Mesenchymal stem cell (in vitro differentiated cells and primary cell): ENCODE results near the gene SERTAD4.
A peak's percentile ranks its signal among the peaks of the same experiment; 100 is the strongest.

Experiments
- DNase-seq: peaks from one replicate; pipeline ENCODE4 v3.0.0-alpha.2; 2013
- H2AFZ ChIP-seq: one replicate; pipeline ENCODE4 v1.6.1; 2013; ENCODE audit warnings: low read depth, mild to moderate bottlenecking, control low read depth, inconsistent platforms, low read length, moderate library complexity
- H2AK5ac ChIP-seq: 2 replicates; pipeline ENCODE4 v1.6.1; 2013; ENCODE audit warnings: low read length, moderate library complexity, mild to moderate bottlenecking, inconsistent platforms; ENCODE audit not compliant: severe bottlenecking
- H2BK120ac ChIP-seq: one replicate; pipeline ENCODE4 v1.6.1; 2013; ENCODE audit warnings: low read depth, mild to moderate bottlenecking, inconsistent platforms, low read length, moderate library complexity
- H2BK12ac ChIP-seq, 2 experiments: one replicate each; pipeline ENCODE4 v1.6.1; 2013; ENCODE audit warnings: inconsistent platforms in 2 of 2, low read length in 2 of 2, mild to moderate bottlenecking in 2 of 2, moderate library complexity in 2 of 2, control low read depth in 1 of 2
- H2BK15ac ChIP-seq: one replicate; pipeline ENCODE4 v1.6.1; 2013; ENCODE audit warnings: mild to moderate bottlenecking, low read depth, inconsistent platforms; ENCODE audit not compliant: poor library complexity, severe bottlenecking
- H2BK5ac ChIP-seq: 2 replicates; pipeline ENCODE4 v1.6.1; 2013; ENCODE audit warnings: low read depth, mild to moderate bottlenecking, low read length, control low read depth, inconsistent platforms; ENCODE audit not compliant: poor library complexity, severe bottlenecking
- H3K14ac ChIP-seq, 2 experiments: one replicate each; pipeline ENCODE4 v1.6.1; 2013; ENCODE audit warnings: inconsistent platforms in 2 of 2, low read length in 2 of 2, control low read depth in 1 of 2, mild to moderate bottlenecking in 1 of 2, moderate library complexity in 1 of 2
- H3K18ac ChIP-seq, 2 experiments: one replicate each; pipeline ENCODE4 v1.6.1; 2013; ENCODE audit warnings: inconsistent platforms in 2 of 2, low read length in 2 of 2, control low read depth in 1 of 2, low read depth in 1 of 2, mild to moderate bottlenecking in 1 of 2
- H3K23ac ChIP-seq, 2 experiments: one replicate each; pipeline ENCODE4 v1.6.1; 2013; ENCODE audit warnings: inconsistent platforms in 2 of 2, low read length in 2 of 2, mild to moderate bottlenecking in 2 of 2, moderate library complexity in 2 of 2, control low read depth in 1 of 2
- H3K27ac ChIP-seq: 2 replicates; pipeline ENCODE4 v1.5.1; 2013; ENCODE audit warnings: mild to moderate bottlenecking, moderate library complexity, low read length, control low read depth, inconsistent platforms; ENCODE audit not compliant: poor library complexity, severe bottlenecking
- H3K27me3 ChIP-seq, 2 experiments: 2 replicates each; pipeline versions ENCODE4 v1.6.1 to v1.7.0; 2013; ENCODE audit warnings: low read length in 2 of 2, mild to moderate bottlenecking in 2 of 2, moderate library complexity in 2 of 2, control low read depth in 1 of 2, inconsistent platforms in 1 of 2; ENCODE audit not compliant: control insufficient read depth in 1 of 2, insufficient read depth in 1 of 2
- H3K36me3 ChIP-seq, 2 experiments: 2 replicates each; pipeline versions ENCODE4 v1.6.1 to v1.7.0; 2013; ENCODE audit warnings: low read length in 2 of 2, control low read depth in 1 of 2, inconsistent platforms in 1 of 2, low read depth in 1 of 2, mild to moderate bottlenecking in 1 of 2; ENCODE audit not compliant: insufficient read depth in 2 of 2, control insufficient read depth in 1 of 2
- H3K4ac ChIP-seq, 2 experiments: one replicate each; pipeline ENCODE4 v1.6.1; 2013; ENCODE audit warnings: inconsistent platforms in 2 of 2, low read length in 2 of 2, mild to moderate bottlenecking in 2 of 2, moderate library complexity in 2 of 2, control low read depth in 1 of 2, low read depth in 1 of 2
- H3K4me1 ChIP-seq: 2 replicates; pipeline ENCODE4 v1.6.1; 2013; ENCODE audit warnings: low read depth, low read length, control low read depth; ENCODE audit not compliant: control insufficient read depth, insufficient read depth
- H3K4me2 ChIP-seq: 2 replicates; pipeline ENCODE4 v1.6.1; 2013; ENCODE audit warnings: low read length, mild to moderate bottlenecking, inconsistent platforms; ENCODE audit not compliant: poor library complexity, severe bottlenecking
- H3K4me3 ChIP-seq, 2 experiments: 2 replicates each; pipeline versions ENCODE4 v1.5.1 to v1.7.0; 2013; ENCODE audit warnings: low read length in 2 of 2, mild to moderate bottlenecking in 2 of 2, control low read depth in 1 of 2, low read depth in 1 of 2; ENCODE audit not compliant: insufficient read depth in 1 of 2
- H3K79me1 ChIP-seq: replicated peaks from 2 replicates; pipeline ENCODE4 v1.6.1; 2013; ENCODE audit warnings: mild to moderate bottlenecking, control low read depth, low read length, inconsistent platforms; ENCODE audit not compliant: poor library complexity, severe bottlenecking
- H3K9ac ChIP-seq: 2 replicates; pipeline ENCODE4 v1.7.0; 2013; ENCODE audit warnings: mild to moderate bottlenecking, low read length, moderate library complexity
- H3K9me3 ChIP-seq: 2 replicates; pipeline ENCODE4 v1.7.0; 2013; ENCODE audit warnings: mild to moderate bottlenecking, low read length; ENCODE audit not compliant: control insufficient read depth
- H4K8ac ChIP-seq: one replicate; pipeline ENCODE4 v1.6.1; 2013; ENCODE audit warnings: inconsistent platforms, mild to moderate bottlenecking, low read length, moderate library complexity
- H4K91ac ChIP-seq: one replicate; pipeline ENCODE4 v1.6.1; 2013; ENCODE audit warnings: mild to moderate bottlenecking, low read length, inconsistent platforms
- WGBS: methylation state at CpG from one replicate; pipeline ENCODE4 v1.1.7; 2013; ENCODE audit warnings: mixed read lengths; 5-methylcytosine and 5-hydroxymethylcytosine counted together

The SERTAD4 gene

DNA sequence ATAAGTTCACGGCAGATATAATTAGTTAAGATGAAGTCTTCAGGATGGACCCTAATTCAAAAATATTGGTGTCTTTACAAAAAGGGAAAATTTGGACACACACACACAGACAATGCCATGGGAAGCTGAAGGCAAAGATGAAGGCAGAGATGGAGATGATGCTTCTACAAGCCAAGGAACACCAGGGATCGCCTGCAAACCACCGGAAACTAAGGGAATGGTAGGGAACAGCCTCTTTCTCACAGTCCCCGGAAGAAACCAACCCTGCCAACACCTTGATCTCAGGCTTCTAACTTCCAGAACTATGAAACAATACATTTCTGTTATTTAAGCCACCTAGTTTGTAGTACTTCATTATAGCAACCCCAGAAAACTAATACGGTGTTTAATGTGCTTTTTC lies 15.1 kb upstream of the SERTAD4 start:
- no peak overlapping the region for H3K27ac ChIP-seq
- peak overlapping the region in 1 of 2 experiments; percentile 63 for H2BK12ac ChIP-seq
- H3K4me1 ChIP-seq = no peaks in the 10 kb centered on the region
- H3K18ac ChIP-seq = peak overlapping the region in 1 of 2 experiments; percentile 52
- H2BK15ac ChIP-seq = no peak overlapping the region
- H3K14ac ChIP-seq = no peak overlapping the region
- H3K9ac ChIP-seq = no peak overlapping the region
- no peaks in the 10 kb centered on the region for H3K9me3 ChIP-seq
- H4K8ac ChIP-seq = no peak overlapping the region
- DNase-seq = no peak
- peaks cover 0 to 14% of the 10 kb centered on the region in 2 experiments for H3K27me3 ChIP-seq
- no peaks in the 10 kb centered on the region for H3K36me3 ChIP-seq
- H3K23ac ChIP-seq = no peak overlapping the region
- WGBS = 92% methylated on average over 3 of the region's 5 CpGs
- H2BK5ac ChIP-seq = no peak overlapping the region
- H3K4me2 ChIP-seq = no peak overlapping the region
- H3K4me3 ChIP-seq = no peak overlapping the region
- no peak overlapping the region for H4K91ac ChIP-seq
- H3K4ac ChIP-seq = no peak overlapping the region
- no peak overlapping the region for H2BK120ac ChIP-seq
- H3K79me1 ChIP-seq = no peaks in the 10 kb centered on the region
- H2AFZ ChIP-seq = no peak overlapping the region
- no peak overlapping the region for H2AK5ac ChIP-seq

DNA sequence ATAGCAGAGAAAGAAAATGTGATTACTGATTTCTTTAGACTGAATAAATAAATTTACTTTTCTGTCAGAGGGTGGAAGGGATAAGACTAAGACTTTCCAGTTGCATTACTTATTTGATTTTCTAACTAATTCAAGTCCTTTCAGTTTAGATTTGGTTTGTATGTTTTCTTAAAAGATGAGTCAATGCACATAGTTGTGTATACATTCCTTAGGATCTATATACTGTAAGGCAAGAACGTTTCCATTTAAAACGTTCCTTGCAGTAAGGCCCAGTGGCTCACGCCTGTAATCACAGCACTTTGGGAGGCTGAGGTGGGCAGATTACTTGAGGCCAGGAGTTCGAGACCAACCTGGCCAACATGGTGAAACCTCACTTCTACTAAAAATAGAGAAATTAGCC lies 14.5 kb upstream of the SERTAD4 start:
- peaks cover 2% of the 10 kb centered on the region for H3K4me1 ChIP-seq
- H3K4ac ChIP-seq = no peak overlapping the region
- no peak overlapping the region for H2BK15ac ChIP-seq
- no peaks in the 10 kb centered on the region for H3K79me1 ChIP-seq
- no peaks in the 10 kb centered on the region for H3K9me3 ChIP-seq
- H2BK120ac ChIP-seq = no peak overlapping the region
- peak; percentile 36 for DNase-seq
- H3K18ac ChIP-seq = no peak overlapping the region
- no peak overlapping the region for H3K4me3 ChIP-seq
- H2AK5ac ChIP-seq = no peak overlapping the region
- no peak overlapping the region for H3K14ac ChIP-seq
- no peaks in the 10 kb centered on the region for H3K36me3 ChIP-seq
- no peak overlapping the region for H4K8ac ChIP-seq
- no peak overlapping the region for H2BK12ac ChIP-seq
- no peak overlapping the region for H3K23ac ChIP-seq
- H3K27me3 ChIP-seq = peaks cover 0 to 16% of the 10 kb centered on the region in 2 experiments
- H2AFZ ChIP-seq = no peak overlapping the region
- H4K91ac ChIP-seq = no peak overlapping the region
- no peak overlapping the region for H3K27ac ChIP-seq
- no peak overlapping the region for H2BK5ac ChIP-seq
- H3K4me2 ChIP-seq = no peak overlapping the region
- 36% methylated on average over 4 of the region's 4 CpGs for WGBS
- H3K9ac ChIP-seq = no peak overlapping the region

DNA sequence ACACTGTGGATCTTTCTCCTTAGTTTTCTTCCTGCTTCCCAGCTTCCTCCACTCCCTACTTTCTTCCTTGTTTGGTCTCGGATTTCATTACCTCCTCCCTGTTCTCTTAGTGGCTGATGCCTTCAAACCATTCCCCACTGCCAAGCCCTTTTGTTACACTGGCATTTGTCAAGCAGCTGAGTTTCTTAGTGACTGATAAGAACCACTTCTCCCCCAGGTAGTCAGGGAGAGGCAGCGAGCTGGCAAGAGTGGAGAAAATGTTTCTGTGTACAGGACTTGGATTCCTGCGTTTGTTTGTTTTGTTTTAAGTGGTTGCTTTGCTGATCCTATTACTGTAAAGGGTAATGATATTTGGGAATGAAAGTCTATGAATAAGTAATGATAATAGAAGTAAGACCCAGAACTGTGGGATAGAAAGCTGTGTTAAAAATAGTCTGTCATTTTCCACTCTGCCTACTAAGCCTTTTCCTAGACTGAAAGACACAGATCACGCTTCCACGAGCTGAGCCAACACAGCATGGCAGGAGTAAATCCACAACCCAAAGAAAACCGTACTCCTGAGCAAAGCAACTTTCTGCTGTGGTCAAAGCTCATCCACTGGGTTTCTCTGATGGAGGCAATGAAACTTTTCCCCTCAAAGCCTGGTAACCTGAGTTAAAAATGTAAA lies 10.1 kb upstream of the SERTAD4 start:
- H2AK5ac ChIP-seq = peak overlapping the region; percentile 22
- peak; percentile 43 for DNase-seq
- H2BK5ac ChIP-seq = peak overlapping the region; percentile 35
- peak overlapping the region in 1 of 2 experiments; percentile 63 for H2BK12ac ChIP-seq
- peaks cover 0 to 34% of the 10 kb centered on the region in 2 experiments for H3K27me3 ChIP-seq
- H3K9me3 ChIP-seq = no peaks in the 10 kb centered on the region
- no peak overlapping the region for H3K23ac ChIP-seq
- H3K18ac ChIP-seq = peak overlapping the region in 1 of 2 experiments; percentile 82
- peak overlapping the region; percentile 14 for H2AFZ ChIP-seq
- H3K14ac ChIP-seq = no peak overlapping the region
- no peaks in the 10 kb centered on the region for H3K36me3 ChIP-seq
- H4K8ac ChIP-seq = peak overlapping the region; percentile 5
- no peak overlapping the region for H4K91ac ChIP-seq
- peak overlapping the region; percentile 55 for H3K27ac ChIP-seq
- H2BK15ac ChIP-seq = no peak overlapping the region
- H3K79me1 ChIP-seq = no peaks in the 10 kb centered on the region
- peak overlapping the region in 1 of 2 experiments; percentile 58 for H3K4ac ChIP-seq
- H3K9ac ChIP-seq = no peak overlapping the region
- H3K4me3 ChIP-seq = no peak overlapping the region
- 58% methylated on average over 6 of the region's 6 CpGs for WGBS
- H2BK120ac ChIP-seq = no peak overlapping the region
- no peak overlapping the region for H3K4me2 ChIP-seq
- peaks cover 5% of the 10 kb centered on the region for H3K4me1 ChIP-seq

DNA sequence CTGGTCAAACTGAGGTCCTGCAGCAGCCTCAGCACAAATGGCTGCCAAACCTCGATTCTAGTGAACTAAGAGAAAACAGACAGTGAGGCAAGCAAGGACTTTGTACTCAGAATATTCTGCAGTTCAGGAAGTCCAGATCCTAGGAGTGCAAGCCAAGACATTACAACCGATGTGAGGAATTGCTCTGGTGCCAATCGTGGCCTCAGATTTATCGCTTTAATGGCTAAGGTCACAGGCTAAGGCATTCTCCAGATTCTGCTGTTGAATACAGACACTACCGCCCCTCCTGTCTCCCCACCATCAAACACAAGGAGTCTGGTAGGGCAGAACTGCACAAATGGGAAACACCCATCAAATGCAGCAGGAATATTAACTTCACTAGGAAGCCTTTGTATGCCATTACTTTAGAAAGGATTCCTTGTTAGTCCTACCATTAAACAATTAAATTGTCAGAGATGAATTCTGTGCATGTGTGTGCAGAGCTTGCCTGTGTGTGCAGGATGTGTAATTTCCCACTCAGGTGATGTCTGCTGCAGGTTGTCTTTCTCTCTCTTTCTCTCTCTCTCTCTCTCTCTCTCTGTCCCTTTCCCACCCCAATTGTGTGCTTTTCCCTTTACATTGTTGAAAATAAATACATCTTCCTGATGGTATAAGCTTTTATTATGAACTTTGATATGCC lies 9.2 kb upstream of the SERTAD4 start:
- H2BK12ac ChIP-seq = peak overlapping the region in 1 of 2 experiments; percentile 52
- H3K27me3 ChIP-seq = peaks cover 0 to 39% of the 10 kb centered on the region in 2 experiments
- H3K4me3 ChIP-seq = no peak overlapping the region
- 46% methylated on average over 5 of the region's 5 CpGs for WGBS
- H3K18ac ChIP-seq = peak overlapping the region in 1 of 2 experiments; percentile 24
- H2AFZ ChIP-seq = no peak overlapping the region
- H2BK5ac ChIP-seq = no peak overlapping the region
- H3K4me2 ChIP-seq = no peak overlapping the region
- H3K4ac ChIP-seq = peak overlapping the region in 1 of 2 experiments; percentile 41
- no peaks in the 10 kb centered on the region for H3K79me1 ChIP-seq
- no peak overlapping the region for H4K91ac ChIP-seq
- no peak overlapping the region for H3K23ac ChIP-seq
- H3K14ac ChIP-seq = peak overlapping the region in 1 of 2 experiments; percentile 71
- no peak overlapping the region for H3K9ac ChIP-seq
- H3K4me1 ChIP-seq = peaks cover 5% of the 10 kb centered on the region
- no peak overlapping the region for H2BK120ac ChIP-seq
- no peak overlapping the region for H2AK5ac ChIP-seq
- no peak for DNase-seq
- no peaks in the 10 kb centered on the region for H3K36me3 ChIP-seq
- no peak overlapping the region for H3K27ac ChIP-seq
- no peak overlapping the region for H2BK15ac ChIP-seq
- H4K8ac ChIP-seq = no peak overlapping the region
- H3K9me3 ChIP-seq = no peaks in the 10 kb centered on the region
